C1 segment of cervical spinal cord (tissue), 14 donors: ENCODE data around the gene FDXACB1.
A peak's percentile ranks its signal among the peaks of the same experiment; 100 is the strongest.
"Not testable (repeated sequence)": the region's sequence is repeated elsewhere in the genome, so short reads cannot be mapped to it uniquely, and the experiment has no call there.

Experiments used
- DNase-seq, 14 donors: peaks; one replicate each; lab custom pipeline; 2025; lab: John Stamatoyannopoulos, UW

FDXACB1 gene

DNA sequence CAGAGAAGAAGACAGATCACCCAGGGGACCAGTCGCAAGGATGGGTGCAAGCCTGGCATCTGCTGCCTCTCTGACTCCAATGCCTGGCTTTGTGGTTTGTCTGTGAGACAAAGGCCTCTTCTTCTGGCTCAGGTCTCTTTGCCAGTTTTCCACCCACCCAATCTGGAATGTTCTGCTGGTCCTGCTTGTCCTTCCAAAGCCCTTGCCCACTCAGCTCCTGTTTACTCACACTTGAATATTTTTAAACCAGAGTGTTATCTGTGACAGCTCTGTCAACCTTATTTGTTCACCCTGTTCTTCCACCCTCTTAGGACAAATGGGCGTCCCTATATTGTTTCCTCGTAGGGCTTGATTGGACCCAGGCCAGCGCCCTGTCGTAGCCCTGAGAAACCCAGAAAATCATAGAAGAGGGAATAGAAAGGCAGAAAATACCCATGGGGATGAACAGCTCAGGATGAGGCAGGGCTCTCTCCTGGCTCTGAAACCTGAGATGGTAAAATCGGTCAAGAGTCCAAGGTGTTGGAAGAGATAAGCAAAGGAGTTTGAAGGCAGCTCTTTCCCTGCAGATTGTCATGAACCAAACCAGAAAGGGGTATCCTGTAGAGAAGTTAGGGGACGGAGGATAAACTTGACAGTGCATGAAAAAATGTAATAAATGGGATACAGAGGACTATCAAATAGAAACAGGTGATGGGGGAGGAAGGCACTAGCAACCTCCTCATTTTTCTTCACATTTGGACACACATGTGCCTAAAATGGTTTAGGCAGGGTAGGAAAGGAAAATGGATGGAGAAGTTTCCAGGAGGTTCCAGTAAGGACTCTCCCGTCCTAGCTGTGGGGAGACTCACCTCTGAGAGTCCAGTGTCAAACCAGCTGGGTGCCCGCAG lies 32.0 kb upstream of the FDXACB1 start:
- peak in 12 of 14 donors; percentile 41 to 82 (median 74) for DNase-seq

DNA sequence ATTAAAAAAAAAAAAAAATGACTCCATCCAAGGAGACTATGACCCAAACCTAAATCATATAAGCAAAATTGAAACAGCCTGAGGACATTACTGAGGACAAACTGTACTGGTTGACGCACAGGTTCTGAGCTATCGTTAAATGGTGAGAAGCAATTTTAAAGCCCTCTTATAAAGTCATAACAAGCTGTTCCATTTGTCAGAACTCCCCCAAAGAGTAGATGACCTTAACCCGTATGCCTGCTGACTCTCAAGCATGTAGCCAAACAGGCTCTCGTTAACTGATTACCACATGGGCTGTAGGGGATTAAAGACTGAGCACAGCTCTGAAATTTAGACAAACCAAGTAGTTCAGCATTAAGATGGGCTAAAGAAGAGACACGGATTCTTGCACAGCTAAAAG lies 30.4 kb upstream of the FDXACB1 start:
- DNase-seq: peak in 1 of 14 donors; percentile 46

DNA sequence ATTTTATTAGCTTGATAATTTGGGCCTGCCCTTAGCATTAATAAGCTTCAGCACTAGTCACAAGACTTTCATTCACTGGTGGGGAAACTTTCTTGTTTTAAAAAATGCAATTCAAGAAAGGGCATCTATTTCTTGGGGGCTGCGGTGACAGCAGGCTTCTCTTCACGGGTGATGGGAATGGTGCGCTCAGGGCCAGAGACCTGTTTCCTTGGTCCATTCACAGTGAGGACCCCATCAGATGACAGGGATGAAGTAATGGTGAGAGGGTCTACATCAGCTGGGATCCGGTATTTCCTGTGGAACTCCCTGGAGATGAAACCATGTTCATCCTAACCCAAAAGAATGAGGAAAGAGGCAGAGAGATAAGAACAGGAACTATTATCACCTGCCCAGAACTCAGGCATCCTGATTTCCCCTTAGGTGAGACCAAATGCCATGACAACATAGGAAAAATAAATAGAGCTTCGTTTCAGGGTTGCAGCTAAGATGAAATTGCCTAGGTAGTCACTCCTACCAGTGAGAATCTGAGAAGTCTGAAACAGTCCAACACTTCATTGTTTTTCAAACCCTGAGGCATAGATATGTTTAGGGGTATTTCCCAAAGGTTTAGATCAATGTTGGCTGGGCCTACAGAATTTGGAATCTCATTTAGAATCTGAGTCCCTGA lies 29.8 kb upstream of the FDXACB1 start:
- peak in 2 of 14 donors; percentile 29 to 31 for DNase-seq

DNA sequence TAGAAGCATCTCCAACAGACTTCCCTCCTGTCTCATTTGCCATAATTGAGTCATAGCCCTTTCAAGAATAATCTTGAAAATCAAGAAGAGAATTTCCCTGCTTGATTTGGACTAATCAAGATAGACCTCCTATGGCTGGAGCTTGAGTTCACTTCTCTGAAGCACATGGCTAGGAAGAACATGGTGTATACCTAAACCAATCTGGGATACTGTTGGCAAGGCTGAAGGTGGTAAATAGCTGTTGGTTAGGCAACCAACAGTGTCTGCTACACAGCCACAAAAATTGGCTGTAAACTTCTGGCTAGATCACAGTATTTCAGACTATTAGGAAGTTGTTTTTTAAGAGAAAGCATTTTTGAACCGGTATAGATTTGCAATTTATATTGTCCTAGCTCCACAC lies 27.7 kb upstream of the FDXACB1 start:
- no peak for DNase-seq

DNA sequence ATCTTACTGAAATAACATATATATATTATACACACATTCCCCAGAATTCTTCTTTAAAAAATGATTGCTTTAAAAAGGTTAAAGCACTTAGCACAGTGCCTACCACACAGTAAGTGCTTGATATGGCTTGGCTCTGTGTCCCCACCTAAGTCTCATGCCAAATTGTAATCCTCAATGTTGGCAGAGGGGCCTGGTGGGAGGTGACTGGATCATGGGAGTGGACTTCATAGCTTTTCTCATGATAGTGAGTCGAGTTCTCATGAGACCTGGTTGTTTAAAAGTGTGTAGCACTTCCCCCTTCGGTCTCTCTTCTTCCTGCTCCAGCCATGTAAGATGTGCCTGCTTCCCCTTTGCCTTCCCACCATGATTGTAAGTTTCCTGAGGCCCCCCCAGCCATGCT lies 26.4 kb upstream of the FDXACB1 start:
- peak in 1 of 14 donors; percentile 4 for DNase-seq

DNA sequence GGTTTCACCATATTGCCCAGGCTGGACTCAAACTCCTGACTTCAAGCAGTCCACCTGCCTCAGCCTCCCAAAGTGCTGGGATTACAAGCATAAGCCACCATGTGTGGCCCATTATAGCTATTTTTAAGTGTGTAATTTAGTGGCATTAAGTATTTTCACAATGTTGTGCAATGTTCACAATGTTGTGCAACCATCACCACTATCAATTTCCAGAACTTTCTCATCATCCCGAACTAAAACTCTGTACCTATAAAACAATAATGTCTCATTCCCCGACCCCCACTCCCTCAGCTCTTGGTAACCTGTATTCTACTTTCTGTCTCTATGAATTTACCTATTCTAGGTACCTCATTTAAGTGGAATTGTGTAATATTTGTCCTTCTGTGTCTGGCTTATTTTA lies 7.9 kb upstream of the FDXACB1 start:
- DNase-seq: no peak

DNA sequence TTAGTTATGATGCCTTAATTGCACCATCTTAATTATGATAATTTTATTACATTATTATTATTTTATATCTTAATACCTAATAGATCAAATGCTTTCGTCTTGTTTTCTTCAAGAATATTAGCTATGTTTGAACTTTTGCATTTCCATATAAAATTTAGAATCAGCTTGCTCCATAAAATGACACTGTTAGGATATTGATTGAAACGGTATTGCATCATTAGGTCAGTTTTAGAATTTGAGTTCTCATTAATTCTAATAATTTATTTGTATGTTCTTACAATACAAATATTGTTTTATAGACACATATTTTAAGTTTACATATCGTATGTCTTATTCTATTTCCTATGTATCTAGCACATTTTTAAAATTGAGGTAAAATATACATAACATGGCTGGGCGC lies 7.1 kb upstream of the FDXACB1 start:
- no peak for DNase-seq

DNA sequence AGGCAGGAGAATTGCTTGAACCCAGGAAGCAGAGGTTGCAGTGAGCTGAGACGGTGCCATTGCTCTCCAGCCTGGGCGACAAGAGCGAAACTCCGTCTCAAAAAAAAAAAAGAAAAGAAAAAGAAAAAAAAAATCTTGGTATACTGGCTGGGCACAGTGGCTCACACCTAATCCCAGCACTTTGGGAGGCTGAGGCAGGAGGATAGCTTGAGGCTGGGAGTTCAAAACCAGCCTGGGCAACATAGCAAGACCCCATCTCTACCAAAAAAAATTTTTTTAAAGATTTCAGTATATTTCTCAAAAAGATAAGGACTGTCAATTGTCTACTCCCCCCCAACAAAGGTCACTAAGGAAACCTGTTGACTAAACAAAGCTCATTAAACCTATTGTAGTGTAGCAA lies 6.1 kb upstream of the FDXACB1 start:
- not testable (repeated sequence) for DNase-seq

DNA sequence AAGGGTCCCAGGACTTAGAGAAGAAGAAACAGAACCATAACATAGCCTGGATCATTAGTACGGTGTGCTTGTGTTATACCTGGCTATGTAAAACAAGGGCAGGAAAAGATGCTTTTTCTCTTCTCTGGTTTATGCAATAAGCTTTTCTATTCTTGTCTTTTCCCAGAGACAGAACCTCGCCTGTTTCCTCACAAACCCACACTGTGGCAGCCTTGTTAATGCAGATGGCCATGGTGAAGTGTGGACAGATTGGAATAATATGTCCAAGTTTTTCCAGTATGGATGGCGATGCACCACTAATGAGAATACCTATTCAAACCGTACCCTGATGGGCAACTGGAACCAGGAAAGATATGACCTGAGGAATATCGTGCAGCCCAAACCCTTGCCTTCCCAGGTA lies 3.2 kb upstream of the FDXACB1 start:
- DNase-seq: no peak

DNA sequence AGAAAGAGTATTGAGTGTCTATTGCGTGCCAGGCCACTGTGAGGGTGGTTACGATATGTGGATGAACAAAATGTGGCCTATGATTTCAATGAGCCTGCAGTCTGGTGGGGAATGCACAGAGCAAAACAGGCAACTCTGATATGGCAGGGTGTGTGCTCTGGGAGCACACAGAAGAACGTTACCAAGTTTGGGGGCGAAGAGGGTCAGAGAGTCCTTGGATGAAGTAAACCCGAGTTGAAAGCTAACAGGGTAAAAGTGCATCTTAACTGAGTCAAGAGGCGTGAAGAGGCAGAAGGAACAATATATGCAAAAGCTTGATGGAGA lies 634 bp upstream of the FDXACB1 start:
- DNase-seq: no peak

DNA sequence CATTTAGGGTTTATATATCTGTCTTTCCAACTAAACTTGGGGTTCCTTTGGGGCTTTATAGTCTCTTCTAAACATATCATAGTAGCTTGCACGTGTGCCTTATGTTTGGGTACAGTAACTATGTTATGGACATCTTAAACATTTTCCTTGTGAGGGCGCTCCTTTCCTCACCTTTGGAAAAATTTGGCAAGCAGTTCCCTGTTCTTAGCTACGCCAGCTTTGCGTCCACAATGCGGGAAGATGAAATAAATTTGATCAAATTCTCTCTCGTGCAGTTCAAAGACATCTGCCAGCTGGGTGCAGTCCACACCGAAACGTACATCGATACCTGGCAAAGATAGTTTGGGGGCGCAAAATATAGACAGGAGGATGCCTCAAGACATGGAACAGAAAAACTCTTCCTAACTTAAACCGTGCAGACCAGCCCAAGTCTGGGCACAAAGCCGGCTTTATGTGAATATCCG lies 548 bp downstream of the FDXACB1 start:
- DNase-seq: no peak

DNA sequence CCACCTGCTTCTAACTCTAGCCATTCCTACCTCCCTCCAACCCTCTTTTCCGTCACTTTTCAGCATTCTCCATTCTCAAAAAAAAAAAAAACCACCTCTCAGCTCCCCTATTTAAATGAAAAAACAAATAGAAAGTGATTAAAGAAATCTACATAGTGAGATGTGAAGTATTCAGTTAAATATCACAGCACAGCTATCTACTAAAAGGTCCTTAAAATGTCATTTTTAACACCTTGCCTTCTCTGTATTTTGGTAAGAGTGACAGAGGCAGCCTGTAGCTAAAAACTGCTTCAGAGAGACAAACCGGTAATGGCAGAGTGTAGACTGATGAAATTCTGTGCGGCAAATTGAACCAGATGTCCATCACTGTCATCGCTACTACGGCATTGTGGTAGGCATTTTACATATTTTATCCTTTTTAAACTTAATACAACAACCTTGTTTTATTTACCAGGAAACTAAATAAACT lies 7.2 kb downstream of the FDXACB1 start:
- DNase-seq: peak in 1 of 14 donors; percentile 54

DNA sequence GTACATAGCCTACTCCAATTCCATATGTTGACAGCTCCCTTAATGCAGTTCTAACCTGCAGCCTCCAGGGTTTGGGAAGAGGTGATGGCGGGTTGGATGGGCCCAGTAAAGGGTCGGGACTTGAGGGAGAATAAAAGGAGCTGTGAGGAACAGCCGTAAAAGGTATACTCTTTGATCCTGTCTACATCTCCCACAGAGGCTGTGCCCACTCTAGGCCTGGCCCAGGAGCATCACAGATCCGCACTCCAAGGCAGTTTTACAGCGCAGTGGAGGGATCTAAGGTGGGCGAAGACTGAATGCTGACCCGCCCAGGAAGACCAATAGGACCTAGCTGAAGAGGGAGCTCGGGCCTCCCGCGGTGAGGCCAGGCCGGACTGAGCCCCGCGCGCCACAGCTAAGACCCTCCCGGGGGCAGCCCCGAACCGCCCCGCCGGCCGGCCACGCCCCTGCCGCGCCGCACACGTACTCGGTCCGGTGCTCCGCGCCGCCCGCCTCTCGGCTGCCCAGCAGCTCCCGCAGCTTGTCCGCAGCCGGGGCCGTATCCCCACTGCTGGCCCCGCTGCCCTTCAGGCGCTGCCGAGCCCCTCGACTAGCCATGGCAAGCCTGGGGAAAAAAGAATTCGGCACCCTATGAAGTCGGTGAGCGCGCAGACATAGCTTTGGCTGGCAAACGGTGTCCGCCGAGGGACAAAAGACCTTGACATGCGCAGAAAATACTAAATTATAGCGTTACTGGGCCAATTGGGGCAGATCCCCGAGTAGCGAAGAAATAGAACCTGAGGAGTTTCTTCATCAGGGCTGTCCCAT lies 7.9 kb downstream of the FDXACB1 start, which contains the start of gene ALG9:
Gene ALG9 (minus strand): TSS at position 696 of the 807 bp plus-strand sequence. CDS start 99 bp downstream, at position 597.
- DNase-seq: peak; percentile 17 to 91 (median 70)

DNA sequence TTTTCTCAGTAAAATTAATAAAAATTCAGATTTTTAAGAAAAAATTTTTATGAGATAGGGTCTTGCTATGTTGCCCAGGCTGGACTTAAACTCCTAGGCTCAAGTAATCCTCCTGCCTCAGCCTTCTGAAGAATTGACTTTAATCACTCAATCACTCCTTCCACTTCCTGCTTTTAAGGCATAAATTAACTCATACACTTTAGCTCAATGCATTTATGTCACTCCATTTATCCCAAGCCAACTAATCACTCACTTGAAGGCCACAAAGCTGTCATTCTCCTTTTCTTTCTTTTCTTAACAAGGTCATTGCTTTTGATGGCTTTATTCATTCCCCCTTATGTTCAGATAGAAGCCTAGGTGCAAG lies 8.5 kb downstream of the FDXACB1 start:
- no peak for DNase-seq

DNA sequence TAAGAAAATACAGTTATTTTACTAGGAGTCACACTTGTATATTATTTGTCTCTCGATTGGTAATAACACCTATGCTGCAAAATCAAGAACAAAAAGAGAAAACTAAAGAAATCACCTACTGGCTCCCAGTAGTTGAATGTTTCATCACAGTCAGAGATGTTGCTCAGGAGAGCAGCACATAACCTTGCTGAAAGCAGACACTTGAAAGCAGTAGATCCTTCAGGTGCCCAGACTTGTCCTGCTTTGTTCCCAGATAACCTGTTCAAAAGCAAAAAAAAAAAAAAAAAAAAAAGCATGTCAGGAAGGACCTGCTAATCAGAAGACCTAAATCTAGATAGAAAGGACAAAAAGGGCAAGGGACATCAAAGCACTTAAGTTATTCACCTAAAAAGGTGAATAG lies 8.9 kb downstream of the FDXACB1 start:
- DNase-seq: no peak

DNA sequence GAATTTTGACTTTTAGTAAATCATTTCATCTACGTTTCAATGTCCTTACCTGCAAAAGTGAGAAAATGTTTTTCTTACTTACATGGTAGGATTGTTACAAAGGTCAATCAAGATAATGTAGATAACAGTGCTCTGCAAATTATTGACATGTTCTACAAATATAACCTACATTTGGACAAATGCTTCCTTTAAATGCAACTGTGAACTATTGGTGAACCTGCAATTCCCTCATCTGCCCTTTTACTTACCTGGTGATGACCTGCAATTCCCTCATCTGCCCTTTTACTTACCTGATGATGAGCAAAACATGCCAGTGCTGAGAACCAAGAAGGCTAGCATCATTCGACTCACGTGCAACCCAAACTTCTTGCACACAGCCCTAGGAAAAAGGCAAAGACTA lies 18.7 kb downstream of the FDXACB1 start:
- DNase-seq: no peak

DNA sequence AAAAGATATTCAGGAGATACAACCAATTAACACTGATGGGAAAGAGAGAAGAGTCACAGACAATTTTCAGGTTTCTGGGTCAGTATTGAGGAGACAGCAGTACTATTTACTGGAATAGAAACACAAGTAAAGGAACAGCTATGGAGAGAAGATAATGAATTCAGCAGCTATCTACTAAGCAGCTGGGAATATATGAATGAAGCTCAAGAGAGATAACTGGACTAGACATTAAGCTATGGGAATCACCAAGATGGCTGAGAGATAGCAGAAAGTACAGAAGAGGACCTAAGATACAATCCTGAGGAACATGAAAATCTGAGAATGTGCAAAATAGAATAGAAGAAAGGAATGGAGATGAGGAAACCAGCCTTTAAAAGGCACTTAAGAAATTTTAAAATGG lies 23.5 kb downstream of the FDXACB1 start:
- DNase-seq: no peak

DNA sequence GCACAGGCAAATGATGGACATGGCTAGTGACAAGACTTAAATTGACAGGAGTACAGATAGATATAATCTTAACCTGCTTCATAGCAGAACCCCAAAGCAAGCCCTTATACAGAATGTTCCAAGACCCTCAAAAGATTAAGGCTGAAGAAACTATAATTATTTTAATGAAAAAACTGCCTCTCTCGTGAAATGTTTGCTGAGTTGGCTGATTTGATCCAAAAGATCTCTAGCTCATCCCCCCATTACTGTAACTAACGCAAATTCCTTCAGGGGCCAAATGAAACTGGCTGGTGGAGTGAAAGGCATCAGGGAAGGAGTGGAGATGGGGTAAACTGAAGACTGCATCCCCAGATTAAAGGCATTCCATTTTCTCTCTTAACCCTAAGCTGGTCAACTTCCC lies 26.9 kb downstream of the FDXACB1 start:
- DNase-seq: no peak

DNA sequence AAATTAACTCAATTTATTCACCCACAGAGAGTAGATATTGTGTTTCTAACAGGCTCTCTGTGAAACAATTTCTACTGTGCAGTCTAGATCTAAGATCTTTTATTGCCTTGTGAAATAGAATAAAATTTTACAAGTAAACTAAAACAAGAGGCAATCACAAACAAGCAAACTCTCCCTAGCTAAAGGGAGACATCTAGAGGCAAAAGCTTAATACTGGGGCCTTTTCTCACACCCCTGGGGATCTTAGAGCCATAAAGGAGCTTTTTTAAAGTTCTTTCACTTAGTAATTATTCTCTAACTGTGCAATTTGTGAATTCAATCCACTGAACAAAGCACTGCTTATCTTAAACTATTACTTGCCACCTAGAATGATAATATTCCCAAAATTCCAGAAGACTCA lies 27.3 kb downstream of the FDXACB1 start:
- DNase-seq: no peak

DNA sequence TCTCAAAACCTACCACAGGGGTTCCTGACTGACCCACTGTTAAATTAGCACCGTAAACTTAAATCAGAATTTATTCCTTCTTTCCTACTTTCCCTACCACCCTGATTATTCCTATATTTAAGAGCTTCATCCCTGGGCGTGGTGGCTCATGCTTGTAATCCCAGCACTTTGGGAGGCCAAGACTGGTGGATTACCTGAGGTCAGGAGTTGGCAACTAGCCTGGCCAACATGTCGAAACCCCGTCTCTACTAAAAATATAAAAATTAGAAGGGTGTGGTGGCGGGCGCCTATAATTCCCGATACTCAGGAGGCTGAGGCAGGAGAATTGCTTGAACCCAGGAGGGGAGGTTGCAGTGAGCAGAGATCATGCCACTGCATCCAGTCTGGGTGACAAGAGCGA lies 27.9 kb downstream of the FDXACB1 start:
- no peak for DNase-seq

DNA sequence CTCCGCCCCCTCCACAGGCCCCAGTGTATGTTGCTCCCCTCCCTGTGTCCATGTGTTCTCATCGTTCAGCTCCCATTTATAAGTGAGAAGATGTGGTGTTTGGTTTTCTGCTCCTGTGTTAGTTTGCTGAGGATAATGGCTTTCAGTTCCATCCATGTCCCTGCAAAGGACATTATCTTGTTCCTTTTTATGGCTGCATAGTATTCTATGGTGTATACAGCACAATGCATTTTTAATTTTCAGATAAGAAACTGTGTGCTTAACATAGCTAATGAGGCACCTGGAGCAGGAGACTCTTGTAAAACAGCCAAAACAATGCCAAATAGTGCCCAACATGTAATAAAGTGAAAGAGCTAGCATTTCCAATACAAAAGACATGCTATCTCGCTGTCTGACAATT lies 29.3 kb downstream of the FDXACB1 start:
- DNase-seq: no peak

DNA sequence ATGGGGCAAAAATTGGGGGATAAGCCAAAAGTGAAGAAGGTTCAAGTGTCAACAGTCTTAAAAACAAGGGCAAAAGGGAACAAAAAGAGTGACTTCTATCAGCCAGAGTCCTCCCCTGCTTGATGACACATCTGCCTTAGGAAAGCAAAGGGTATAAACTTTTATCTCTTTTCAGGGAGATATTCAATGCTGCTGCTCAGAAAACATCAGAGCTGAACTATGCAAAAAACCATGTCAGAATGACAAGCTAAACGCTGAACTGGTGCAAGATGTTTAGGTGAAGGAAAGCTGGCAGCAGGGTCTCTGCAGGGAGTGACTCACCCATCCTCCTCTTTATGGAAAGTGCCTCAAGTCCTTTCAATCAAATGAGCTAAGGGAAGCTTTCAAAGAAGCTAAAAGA lies 32.3 kb downstream of the FDXACB1 start:
- DNase-seq: no peak
